ENCODE measurements around the gene CCDC180. TPM values are rescaled to one million over a fixed set of nuclear protein-coding genes. Genes with fewer than 3 reads are reported as not detected.

The CCDC180 gene
- total RNA-seq, 1 donor from 2014 or later: 17.1 TPM

- Mint-ChIP-seq H3K27me3 (ENCODE audit: low read depth) (no peaks in the 10 kb centered on the region), H3K4me1 (no peaks in the 10 kb centered on the region)
Observed at GRCh38 chr9:97311798-97312500, 4.5 kb downstream of the CCDC180 start.

DNA sequence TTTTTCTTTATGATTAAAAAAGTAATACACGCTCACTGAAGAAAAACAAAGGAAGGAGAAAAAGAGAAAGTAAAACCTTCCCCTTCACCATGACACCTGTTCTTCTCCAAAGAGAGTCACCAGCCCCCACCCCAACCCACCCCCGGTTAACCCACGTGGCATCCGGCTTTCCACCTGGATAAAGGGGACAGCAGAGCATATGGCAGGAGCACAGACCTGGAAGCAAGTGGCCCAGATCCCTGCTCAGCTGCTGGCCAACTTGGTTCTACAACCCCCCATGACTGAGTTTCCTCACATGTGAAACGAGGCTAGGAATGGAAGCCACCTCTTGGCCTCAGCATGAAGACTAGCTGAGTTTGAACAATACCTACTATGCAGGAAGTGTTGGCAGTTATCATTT, 5.1 kb downstream of the CCDC180 start:
- no peaks in the 10 kb centered on the region for H3K27me3 Mint-ChIP-seq (ENCODE audit: low read depth)
- no peak overlapping the region for H3K4me3 Mint-ChIP-seq
- H3K36me3 Mint-ChIP-seq: peaks cover 11% of the 10 kb centered on the region
- H3K9me3 Mint-ChIP-seq: no peaks in the 10 kb centered on the region
- no peak for TF ChIP-seq CTCF (IDR thresholded peaks at IDR 0.05; ENCODE audit: unreplicated experiment)
- no peak overlapping the region for H3K27ac Mint-ChIP-seq
- DNase-seq (ENCODE audit: low spot score in 2 of 2, unreplicated experiment in 2 of 2): no peak
- no peaks in the 10 kb centered on the region for H3K4me1 Mint-ChIP-seq

More at GRCh38 chr9:97311798-97312500, 4.5 kb downstream of the CCDC180 start:
- no peaks in the 10 kb centered on the region for H3K9me3 Mint-ChIP-seq
- peaks cover 8% of the 10 kb centered on the region for H3K36me3 Mint-ChIP-seq
- no peak for DNase-seq (ENCODE audit: low spot score in 2 of 2, unreplicated experiment in 2 of 2)
- no peak overlapping the region for H3K27ac Mint-ChIP-seq
- TF ChIP-seq CTCF (IDR thresholded peaks at IDR 0.05; ENCODE audit: unreplicated experiment): no peak
- H3K4me3 Mint-ChIP-seq: no peak overlapping the region

DNA sequence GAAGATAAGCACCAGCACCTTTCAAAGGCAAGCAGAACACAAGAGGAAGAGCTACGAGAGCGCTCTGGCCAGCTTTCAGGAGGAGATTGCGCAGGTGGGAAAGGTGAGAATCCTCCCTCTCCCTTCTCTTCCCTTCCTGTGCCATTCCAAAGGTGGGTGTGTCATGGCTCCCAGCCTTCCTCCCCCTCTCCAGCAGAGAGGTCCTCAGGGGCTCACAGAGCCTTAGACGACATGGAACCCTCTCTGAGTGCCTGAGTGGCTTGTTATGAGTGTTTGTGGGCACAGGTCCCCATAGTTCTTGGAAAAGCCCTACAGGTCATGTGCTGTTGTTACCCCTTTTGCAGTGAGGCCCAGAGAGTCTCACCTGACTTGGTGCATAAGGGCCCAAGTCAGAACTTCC, 5.8 kb downstream of the CCDC180 start:
- Mint-ChIP-seq H3K27me3 (ENCODE audit: low read depth) (no peaks in the 10 kb centered on the region), H3K9me3 (no peaks in the 10 kb centered on the region), H3K36me3 (peaks cover 12% of the 10 kb centered on the region), H3K27ac (no peak overlapping the region), H3K4me3 (no peak overlapping the region), H3K4me1 (no peaks in the 10 kb centered on the region)
- DNase-seq (ENCODE audit: low spot score in 2 of 2, unreplicated experiment in 2 of 2): no peak
- TF ChIP-seq CTCF (IDR thresholded peaks at IDR 0.05; ENCODE audit: unreplicated experiment): no peak

- Mint-ChIP-seq H3K27me3 (ENCODE audit: low read depth) (no peaks in the 10 kb centered on the region), H3K4me3 (no peak overlapping the region), H3K27ac (no peak overlapping the region), H3K9me3 (no peaks in the 10 kb centered on the region), H3K4me1 (no peaks in the 10 kb centered on the region), H3K36me3 (peaks cover 12% of the 10 kb centered on the region)
- TF ChIP-seq CTCF (IDR thresholded peaks at IDR 0.05; ENCODE audit: unreplicated experiment): no peak
- no peak for DNase-seq (ENCODE audit: low spot score in 2 of 2, unreplicated experiment in 2 of 2)
Observed at GRCh38 chr9:97313746-97314145, 6.3 kb downstream of the CCDC180 start.

GRCh38 chr9:97314503-97314902, 7.0 kb downstream of the CCDC180 start:
- H3K27ac Mint-ChIP-seq: no peak overlapping the region
- H3K27me3 Mint-ChIP-seq (ENCODE audit: low read depth): no peaks in the 10 kb centered on the region
- no peak for DNase-seq (ENCODE audit: low spot score in 2 of 2, unreplicated experiment in 2 of 2)
- no peak for TF ChIP-seq CTCF (IDR thresholded peaks at IDR 0.05; ENCODE audit: unreplicated experiment)
- H3K4me3 Mint-ChIP-seq: no peak overlapping the region
- no peaks in the 10 kb centered on the region for H3K9me3 Mint-ChIP-seq
- no peaks in the 10 kb centered on the region for H3K4me1 Mint-ChIP-seq
- H3K36me3 Mint-ChIP-seq: peaks cover 15% of the 10 kb centered on the region

Data from mesothelial cell of epicardium (in vitro differentiated cells).